ENCODE data around the gene ARHGAP32.

- TF ChIP-seq, protein P1, sequence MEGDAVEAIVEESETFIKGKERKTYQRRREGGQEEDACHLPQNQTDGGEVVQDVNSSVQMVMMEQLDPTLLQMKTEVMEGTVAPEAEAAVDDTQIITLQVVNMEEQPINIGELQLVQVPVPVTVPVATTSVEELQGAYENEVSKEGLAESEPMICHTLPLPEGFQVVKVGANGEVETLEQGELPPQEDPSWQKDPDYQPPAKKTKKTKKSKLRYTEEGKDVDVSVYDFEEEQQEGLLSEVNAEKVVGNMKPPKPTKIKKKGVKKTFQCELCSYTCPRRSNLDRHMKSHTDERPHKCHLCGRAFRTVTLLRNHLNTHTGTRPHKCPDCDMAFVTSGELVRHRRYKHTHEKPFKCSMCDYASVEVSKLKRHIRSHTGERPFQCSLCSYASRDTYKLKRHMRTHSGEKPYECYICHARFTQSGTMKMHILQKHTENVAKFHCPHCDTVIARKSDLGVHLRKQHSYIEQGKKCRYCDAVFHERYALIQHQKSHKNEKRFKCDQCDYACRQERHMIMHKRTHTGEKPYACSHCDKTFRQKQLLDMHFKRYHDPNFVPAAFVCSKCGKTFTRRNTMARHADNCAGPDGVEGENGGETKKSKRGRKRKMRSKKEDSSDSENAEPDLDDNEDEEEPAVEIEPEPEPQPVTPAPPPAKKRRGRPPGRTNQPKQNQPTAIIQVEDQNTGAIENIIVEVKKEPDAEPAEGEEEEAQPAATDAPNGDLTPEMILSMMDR (IDR thresholded peaks at IDR 0.05; ENCODE audit: low read depth, low read length, poor library complexity, severe bottlenecking), result no peak
- no peak for TF ChIP-seq EZH2phosphoT487 (IDR thresholded peaks at IDR 0.05; ENCODE audit: borderline replicate concordance, low read length)
These were observed 230.5 kb downstream of the ARHGAP32 start for GRCh38 chr11:128961645-128962044.

Measured in DOHH2 (cell line).